ENCODE data around the gene CTSK.
A peak's percentile ranks its signal among the peaks of the same experiment; 100 is the strongest.
"Not testable (repeated sequence)": the region's sequence is repeated elsewhere in the genome, so short reads cannot be mapped to it uniquely, and the experiment has no call there.

Gene CTSK

GRCh38 chr1:150808121-150808520 lies at the start of gene CTSK:
Gene CTSK, minus strand, starts transcription at chr1:150808260. Its CDS starts 1,455 bp downstream, at chr1:150806805.
- no peak for DNase-seq

- not testable (repeated sequence) for DNase-seq
These were observed 44.7 kb upstream of the CTSK start for GRCh38 chr1:150852734-150853133.

DNA sequence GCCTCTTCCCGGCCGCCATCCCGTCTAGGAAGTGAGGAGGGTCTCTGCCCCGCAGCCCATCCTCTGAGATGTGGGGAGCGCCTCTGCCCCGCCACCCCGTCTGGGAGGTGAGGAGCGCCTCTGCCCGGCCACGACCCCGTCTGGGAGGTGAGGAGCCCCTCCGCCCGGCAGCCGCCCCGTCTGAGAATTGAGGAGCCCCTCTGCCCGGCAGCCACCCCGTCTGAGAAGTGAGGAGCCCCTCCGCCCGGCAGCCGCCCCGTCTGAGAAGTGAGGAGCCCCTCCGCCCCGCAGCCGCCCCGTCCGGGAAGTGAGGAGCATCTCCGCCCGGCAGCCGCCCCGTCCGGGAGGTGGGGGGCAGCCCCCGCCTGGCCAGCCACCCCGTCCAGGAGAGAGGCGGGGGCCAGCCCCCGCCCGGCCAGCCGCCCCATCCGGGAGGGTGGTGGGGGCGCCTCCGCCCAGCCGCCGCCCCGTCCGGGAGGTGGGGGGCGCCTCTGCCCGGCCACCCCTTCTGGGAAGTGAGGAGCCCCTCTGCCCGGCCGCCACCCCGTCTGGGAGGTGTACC lies 42.8 kb upstream of the CTSK start:
- DNase-seq: not testable (repeated sequence)

DNA sequence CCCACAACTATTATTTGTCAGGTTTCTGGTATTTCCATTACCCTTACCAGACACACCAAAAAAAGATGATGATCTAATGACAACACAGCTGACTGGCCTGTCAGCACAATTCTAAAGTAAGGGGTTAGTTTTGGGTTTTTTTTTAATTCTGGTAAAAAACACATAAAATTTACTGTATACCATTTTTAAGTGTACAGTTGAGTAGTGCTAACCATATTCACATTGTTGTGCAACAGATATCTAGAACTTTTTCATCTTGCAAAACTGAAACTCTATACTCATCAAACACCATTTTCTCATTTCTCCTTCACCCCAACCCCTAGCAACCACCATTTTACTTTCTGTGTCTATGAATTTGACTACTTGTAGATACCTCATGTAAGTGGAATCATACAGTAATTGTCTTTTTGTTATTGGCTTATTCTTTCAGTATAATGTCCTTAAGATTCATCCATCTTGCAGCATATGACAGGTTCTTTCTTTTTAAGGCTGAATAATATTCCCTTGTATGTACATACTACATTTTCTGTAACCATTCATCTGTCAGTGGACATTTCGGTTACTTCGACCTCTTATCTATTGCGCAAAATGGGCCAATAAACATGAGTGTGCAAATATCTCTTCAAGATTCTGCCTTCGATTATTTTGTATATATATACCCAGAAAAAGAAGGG lies 38.5 kb upstream of the CTSK start:
- DNase-seq: no peak

- DNase-seq: no peak
These were observed 35.4 kb upstream of the CTSK start for GRCh38 chr1:150843474-150843873.

DNA sequence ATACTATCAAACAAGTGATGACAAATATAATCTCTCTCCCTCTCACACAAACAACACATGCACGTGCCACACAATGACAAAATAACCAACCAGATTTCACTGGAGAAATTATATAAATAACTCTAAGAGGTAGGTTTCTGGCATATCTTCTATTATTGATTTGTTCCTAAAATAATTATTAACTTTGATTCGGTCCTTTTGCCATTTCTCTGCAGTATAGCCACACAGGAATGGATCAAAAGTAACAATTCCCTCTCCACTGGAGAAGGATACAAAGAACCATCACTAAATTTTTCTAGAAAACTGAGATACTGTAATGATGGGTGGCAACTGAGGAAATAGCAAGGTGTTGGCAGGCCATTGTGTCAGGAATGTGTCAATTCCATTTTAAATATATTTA lies 34.9 kb upstream of the CTSK start:
- DNase-seq: no peak

DNA sequence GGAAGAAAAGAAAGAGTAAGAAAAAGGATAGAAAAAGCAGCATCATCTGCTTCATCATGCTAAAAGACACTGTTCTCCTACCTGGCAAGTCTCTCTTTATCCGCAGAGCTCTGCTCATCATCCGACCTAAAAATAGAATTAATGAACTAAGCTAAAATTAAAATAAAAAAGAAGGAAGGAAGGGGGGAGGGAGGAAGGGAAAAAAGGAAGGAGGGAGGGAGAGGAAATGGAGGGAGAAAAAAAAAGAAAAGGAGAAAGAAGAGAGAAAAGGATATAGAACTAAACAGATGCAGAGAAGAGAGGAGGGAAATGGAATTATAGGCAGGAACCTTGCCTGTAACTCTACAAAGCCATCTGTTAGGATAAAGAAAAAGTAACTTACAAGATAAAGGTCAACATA lies 34.3 kb upstream of the CTSK start:
- no peak for DNase-seq

- no peak for DNase-seq
These were observed 33.6 kb upstream of the CTSK start for GRCh38 chr1:150841626-150842025.

DNA sequence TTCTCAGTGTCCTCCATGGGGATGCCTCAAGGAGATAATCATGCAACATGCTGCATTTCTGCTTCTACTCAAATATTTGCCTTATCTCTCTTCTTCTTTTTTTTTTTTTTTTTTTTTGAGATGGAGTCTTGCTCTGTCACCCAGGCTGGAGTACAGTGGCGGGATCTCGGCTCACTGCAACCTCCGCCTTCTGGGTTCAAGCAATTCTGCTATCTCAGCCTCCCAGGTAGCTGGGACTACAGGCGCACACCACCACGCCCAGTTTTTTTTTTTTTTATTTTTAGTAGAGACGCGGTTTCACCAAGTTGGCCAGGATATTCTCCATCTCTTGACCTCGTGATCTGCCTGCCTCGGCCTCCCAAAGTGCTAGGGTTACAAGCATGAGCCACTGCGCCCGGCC lies 32.8 kb upstream of the CTSK start:
- not testable (repeated sequence) for DNase-seq

GRCh38 chr1:150836129-150836773 lies 28.2 kb upstream of the CTSK start:
- peak in 1 of 2 experiments; percentile 28 for DNase-seq

- not testable (repeated sequence) for DNase-seq
These were observed 25.9 kb upstream of the CTSK start for GRCh38 chr1:150833961-150834360.

GRCh38 chr1:150832597-150832996 lies 24.5 kb upstream of the CTSK start:
- no peak for DNase-seq

DNA sequence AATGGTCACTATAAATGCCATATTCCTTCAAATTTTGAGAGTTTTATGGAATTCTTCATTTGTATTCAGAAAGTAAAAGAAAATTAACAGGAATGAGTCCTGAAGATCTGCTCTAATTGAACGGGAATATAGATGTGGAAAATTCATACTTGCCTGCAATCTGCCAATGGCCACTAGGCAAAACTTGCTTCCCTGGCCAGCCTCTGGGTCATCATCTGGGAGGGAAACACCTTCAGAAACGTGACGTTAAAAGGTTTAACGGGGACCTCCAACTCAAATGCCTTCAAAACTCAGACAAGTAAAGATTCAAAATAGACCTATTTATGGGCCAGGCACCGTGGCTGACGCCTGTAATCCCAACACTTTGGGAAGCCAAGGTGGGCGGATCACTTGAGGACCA lies 21.7 kb upstream of the CTSK start:
- no peak for DNase-seq

DNA sequence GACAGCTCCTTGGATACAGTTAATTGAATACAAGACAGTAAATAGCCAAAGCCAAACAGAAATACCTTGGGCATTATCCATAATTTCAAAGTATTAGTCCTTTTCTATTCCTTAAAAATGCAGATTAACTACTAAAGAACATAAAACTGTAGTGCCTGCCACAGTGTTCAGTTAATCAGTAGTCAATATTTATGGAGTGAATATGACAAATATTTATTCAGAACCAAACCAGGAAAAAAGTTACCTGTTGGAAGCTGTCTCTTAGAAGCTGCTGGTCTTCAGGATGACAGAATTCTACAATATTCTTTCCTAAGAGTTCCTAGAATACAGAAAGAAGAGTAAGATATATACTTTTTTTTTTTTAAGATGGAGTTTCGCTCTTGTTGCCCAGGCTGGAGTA lies 18.2 kb upstream of the CTSK start:
- DNase-seq: no peak

- no peak for DNase-seq
These were observed 12.9 kb upstream of the CTSK start for GRCh38 chr1:150820730-150821512.

DNA sequence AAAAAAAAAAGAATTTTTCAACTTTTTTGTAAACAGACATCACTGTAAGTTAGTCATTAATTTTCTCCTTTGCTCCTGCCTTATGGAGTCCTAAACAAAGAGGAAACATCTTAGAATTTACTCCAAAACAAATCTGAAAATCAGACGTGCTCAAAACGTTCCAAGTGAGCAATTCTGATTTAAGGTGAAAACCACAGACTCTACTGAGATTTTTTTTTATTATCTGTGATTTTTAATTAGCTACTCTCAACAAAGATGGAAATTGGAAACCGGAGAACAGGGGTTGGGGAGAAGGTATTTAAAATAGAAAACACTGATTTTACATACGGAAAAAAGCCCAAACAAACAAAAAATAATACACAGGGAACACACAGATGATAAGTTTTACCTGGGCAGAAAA lies 7.8 kb upstream of the CTSK start:
- no peak for DNase-seq

GRCh38 chr1:150813028-150813707 lies 5.1 kb upstream of the CTSK start:
- peak in 1 of 2 experiments; percentile 11 for DNase-seq

- no peak for DNase-seq
These were observed 3.0 kb upstream of the CTSK start for GRCh38 chr1:150810958-150811659.

DNA sequence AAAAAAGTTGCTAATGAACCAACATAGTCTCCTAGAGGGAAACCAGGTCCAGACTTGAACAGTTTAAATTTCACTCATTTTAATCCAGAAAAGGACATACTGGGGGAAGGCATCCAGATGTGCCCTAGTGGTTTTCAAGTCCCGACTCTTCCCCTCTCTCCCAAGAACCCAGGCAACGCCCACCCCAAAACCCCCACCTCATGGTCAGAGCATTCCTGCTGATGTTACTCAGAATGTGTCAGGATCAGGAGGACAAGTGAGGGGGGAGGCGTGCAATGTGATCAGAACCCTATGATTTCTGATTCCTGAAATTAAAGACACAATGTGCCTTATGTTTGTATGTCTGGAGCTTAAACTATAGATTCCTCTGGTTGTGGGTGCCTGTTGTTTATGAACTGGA lies 1.6 kb upstream of the CTSK start:
- DNase-seq: no peak

- DNase-seq: no peak
These were observed 786 bp upstream of the CTSK start for GRCh38 chr1:150808846-150809245.

- no peak for DNase-seq
These were observed 624 bp downstream of the CTSK start for GRCh38 chr1:150807249-150808023.

- no peak for DNase-seq
These were observed 2.2 kb downstream of the CTSK start for GRCh38 chr1:150805899-150806298.
